Epidermal melanocyte (primary cell): ENCODE measurements around the gene IGFBP7.

ENCODE experiments used
- DNase-seq: peaks from one replicate; pipeline ENCODE4 v3.0.0; 2011; ENCODE audit warnings: low spot score; ENCODE audit not compliant: insufficient read length

Gene IGFBP7

DNA sequence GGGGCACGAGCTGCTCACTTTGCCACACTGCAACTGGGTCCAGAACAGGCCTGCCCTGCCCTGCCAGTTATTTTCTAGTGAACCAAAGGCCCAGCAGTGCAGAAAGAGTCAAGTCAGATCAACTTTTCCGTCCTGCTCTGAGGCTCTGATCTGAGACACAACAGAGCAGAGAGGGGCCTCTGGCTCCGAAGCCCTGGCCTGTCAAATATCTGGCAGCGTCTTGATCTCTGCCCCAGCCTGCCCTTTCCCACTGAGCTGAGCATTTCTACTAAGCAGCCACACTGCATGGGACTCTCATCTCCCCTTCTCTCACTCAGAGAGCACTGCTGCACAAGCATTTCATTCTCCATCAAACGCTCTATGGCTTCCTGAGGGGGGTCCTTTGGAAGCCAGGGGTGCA is 11.8 kb downstream of the IGFBP7 start:
- DNase-seq: no peak

DNA sequence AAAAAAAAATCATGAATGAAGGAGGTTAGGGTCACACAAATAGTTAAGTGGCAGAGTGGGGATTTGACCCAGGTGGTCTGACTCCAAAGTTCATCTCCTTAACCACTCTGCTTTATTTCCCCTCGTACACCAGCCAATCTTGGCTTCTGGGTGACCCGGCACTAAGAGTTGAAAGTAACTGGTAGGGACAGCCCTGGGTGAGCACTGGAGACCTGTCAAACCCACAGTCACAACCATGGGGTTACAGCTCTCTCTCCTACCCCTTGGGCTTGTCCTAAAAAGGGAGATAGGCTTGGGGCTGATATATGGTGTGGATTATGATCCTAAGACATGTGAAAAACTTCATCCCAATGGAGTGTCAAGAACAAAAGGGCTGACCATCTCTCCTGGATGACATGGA is 12.5 kb downstream of the IGFBP7 start:
- DNase-seq: no peak

GRCh38 chr4:57095956-57096355 is 14.2 kb downstream of the IGFBP7 start:
- no peak for DNase-seq

DNA sequence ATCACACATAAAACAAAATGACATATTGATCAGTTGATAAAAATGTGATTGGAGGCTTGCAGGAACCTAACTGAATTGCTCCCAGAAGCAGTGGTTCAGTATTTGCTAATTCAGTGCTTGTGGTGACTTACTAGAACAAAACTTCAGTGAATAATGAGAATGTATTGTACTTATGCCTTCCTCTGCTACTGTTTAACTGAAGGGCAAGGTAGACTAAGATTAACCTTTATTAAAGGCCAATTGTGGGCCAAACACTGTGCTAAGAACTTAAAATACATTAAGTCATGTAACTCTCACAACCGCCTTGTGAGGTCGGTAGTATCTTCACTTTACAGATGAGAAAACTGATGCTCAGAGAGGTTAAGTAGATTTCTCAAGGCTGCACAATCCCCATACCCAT is 14.9 kb downstream of the IGFBP7 start:
- DNase-seq: no peak

DNA sequence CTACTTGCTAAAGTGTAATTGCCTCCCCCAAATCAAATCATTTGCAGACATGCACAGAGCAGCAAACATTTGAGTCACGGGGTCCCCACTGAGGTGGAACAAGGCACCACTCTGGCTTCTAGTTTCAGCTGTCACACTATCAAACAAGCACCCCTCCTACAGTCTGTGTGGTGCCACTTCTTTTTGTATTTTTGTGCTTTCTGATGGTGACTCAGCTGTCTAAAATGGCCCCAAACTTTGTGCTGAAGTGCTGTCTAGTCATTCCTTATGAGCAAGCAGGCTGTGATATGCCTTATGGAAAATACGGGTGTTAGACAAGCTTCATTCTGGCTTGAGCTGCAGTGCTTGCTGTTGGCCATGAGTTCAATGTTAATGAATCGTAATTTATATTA is 15.4 kb downstream of the IGFBP7 start:
- DNase-seq: no peak

DNA sequence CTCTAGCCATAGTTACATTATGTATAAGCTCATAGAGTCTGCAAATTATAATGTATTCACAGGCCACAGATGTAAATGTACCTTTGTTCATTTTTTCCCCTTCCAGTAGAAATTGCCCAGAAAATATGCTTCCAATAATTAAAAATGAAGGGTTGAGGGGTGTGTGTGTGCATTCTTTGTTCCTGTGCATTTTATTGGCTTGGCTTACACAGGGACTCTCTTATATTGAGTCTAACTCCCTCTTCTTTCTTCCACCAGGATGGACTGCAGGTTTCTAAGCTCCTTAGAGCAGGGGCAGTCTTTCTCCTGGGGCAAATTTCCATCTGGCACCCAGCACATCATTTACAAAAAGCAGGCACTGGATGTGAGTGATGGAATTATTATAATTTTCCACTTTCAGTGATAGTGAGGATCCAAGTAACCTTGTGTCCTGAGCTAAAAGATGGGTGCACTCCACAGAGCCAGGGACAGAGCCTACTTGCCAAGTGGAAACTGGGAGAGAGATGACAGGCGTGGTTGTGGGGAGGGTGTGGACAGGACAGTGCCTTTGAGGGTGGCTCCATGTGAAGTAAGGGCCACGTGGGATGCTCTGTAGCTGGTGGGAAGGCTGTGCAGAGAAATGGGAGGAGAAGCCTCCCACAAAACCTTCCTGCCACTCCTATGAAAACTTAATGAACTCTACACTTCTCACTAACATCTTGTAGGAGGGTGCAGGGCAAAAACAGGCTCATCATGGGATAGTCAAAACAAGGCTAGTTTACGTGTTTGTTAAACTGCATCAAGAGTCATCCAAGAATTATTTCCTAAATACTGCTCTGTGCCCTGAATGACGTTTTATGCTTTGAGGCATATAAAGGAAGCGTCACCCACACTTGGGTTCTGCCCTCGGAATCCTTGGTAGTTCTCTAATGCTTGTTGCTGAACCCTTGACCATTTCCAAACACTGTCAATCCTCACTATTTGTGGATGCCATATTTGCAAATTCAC is 16.0 kb downstream of the IGFBP7 start:
- DNase-seq: no peak

DNA sequence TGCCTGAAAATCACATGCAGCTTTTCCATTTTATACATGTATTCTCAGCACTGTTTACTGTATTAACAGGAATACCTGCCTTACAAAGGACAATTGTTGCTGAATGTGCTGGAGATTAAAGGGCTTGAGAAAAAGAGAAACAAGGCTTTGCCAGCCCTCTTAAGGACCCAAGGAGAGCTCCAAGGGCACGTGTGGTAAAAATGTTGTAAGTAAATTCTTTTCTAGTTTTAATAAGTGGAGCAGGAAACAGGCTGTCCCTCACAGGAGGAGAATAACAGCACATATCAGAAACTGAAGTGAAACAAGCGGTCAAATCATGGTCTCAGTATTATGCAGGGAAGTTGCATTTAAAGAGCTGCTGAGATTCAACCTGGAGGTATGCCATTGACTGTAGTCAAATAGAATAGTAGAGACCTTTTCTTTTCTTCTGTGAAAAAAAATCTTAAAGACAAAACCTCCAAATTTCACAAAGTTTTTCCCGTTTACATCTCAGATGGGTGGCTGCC is 18.5 kb downstream of the IGFBP7 start:
- DNase-seq: no peak

- DNase-seq: no peak
These were observed 20.1 kb downstream of the IGFBP7 start for GRCh38 chr4:57090079-57090478.

DNA sequence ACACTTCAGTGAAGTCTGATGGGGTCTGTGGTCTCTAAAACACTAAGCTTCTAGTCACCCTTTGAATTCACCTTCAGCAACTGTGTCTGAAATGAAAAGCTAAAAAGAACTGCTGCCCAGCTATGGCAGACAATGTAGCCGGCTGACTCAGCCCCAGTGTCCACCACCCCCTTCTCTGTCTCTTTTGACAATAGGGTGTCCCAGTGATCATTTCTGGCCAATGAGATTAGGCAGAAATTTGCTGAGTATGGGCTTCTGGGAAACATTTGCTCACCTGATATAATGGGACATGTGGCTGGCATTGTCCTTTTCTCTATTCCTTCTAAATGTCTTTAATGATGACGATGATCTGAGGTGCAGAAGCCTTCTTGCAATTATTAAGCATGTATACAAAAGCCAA is 20.6 kb downstream of the IGFBP7 start:
- DNase-seq: no peak

- DNase-seq: no peak
These were observed 24.0 kb downstream of the IGFBP7 start for GRCh38 chr4:57086031-57086723.

DNA sequence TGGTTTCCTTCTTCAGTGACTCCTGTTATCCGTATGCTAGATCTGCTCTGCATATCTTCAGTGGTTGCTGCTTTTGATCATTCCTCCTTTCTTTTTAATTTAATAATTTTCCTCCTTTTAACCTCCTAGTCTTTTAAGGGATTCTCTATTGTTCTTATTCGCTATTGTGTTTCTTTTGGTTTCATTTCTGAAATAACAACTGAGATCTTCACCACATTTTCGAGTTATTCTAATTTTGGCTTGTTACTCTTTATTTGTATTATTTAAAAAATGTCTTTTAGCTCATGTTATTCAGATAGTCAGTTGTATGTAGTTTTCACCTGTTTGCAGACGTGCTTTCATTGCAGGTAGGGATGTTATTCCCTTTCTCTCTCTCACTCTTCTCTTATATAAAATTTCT is 24.9 kb downstream of the IGFBP7 start:
- DNase-seq: no peak

DNA sequence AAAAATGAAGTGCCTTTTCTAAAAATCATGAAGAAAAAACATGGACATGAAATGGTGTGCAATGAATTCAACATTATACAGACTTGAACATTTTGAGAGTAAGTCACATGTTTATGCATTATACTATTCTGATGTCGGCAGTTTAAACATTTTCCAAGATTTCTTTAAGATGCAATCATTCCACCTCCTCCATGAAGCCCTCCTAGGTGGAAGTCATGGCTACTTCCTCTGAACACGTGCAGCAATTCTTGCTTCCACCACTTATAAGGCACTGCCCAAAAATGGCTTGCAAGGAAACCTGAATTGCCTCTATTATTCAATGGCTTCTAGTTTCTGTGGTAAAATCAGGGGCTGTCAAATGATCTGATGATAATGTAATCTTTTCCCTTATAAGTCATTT is 25.8 kb downstream of the IGFBP7 start:
- no peak for DNase-seq

DNA sequence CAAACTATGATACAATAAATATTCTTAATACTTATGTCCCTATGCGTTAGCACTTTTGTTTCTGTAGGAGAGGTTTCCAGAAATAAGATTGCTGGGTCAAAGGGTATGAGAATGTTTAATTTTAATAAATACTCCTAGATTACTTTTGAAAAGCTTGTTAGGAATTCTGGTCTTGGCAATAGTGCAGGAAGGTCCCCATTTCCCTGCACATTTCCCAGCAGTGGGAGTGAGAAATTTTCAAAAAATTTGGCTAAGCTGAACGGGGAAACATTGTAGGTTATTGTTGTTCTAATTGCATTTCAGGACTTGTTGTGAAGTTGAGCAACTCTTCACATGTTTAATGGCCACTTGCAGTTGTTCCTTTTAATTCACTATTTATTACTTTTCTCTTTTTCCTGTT is 27.1 kb downstream of the IGFBP7 start:
- DNase-seq: no peak

GRCh38 chr4:57081651-57082621 is 28.2 kb downstream of the IGFBP7 start:
- no peak for DNase-seq

DNA sequence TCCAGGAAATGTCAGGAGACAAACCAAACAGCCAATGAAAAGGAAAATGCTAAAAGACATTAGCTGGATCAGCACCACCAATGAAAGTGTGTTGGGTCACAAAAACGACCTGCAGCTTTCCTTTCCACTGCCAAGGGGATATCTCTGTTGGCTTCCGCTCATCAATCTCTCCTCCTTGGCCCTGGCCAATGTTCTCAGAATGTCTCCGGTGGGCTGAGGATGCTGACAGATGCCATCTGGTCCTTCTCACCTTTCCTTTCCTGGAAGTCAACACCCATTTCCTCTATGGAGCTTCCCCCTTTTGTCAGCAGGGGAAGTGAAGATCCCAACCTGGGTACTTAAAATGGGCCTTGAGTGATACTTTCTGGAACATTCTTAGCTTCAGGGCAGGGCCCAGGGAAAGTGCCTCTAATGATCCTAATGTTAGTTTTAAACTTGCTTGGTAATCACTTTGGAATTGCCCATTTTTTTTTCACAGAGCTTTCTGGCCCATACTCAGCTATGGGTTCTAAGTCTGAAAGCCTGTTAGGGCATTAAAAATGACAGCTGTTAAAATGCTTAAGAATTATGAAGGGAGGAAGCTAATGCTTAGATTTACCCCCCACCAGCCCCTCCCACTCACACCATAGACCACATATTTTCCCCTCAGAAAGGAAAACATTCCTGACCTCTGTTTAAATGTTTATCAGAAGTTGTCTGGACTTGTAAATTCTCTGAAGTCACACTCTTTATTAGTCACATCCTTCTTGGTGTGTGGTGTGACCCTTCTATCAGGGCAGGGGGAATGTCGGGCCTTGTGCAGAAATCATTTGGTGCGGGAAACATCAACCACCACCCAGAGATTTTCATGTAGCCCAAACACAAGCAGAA is 29.2 kb downstream of the IGFBP7 start:
- no peak for DNase-seq

DNA sequence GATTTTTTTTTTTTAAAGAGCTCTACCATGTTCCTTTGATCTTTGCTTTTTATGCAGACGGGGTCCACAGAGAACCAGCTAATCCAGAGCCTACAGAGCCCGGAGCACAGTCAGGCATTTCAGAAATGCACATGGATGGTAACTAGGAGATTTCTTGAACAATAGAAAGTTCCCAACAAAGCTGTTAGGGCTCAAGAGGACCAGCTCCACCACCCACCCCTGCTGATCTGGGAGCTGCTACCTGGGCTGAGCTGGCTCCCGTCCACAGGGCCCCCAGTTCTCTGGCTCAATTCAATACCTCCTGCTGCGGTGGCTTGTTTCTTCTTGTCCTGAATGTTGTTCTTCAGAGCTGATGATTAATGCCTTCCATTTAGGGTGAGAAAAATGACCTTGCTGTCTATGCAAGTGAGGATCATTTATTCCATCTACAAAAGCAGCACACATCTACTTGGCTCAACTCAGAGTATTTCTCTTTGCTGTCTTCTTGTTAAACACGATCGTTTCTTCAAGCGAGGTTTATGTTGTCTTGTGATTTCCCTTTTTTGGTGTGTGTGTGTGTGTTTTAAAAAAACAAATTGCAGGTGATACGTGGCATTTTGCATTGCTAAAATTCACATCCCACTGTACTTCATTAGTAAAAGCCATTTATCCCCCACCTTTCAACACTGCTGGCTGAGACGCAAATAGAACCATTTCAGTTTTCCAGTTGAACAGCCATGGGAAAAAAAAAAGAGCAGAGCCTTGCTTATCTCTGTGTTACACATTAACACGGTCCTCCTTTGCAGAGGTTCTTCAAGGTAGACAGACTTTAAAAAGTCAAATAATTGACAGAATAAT is 31.3 kb downstream of the IGFBP7 start:
- DNase-seq: no peak

GRCh38 chr4:57077550-57078343 is 32.4 kb downstream of the IGFBP7 start:
- DNase-seq: no peak

- DNase-seq: no peak
These were observed 33.5 kb downstream of the IGFBP7 start for GRCh38 chr4:57076646-57077045.

- DNase-seq: no peak
These were observed 34.8 kb downstream of the IGFBP7 start for GRCh38 chr4:57075367-57075766.
